HCT116 (cell line): ENCODE results near the gene CCDC116. TPM values are rescaled to one million over a fixed set of nuclear protein-coding genes. Genes with fewer than 3 reads are reported as not detected.

ENCODE experiments used
- ATAC-seq: fragments of 200-7000 bp; cut with Tn5 transposase; 2 replicates; pipeline ENCODE4 v1.9.1; 2020; ENCODE audit warnings: mild to moderate bottlenecking, moderate library complexity
- BruUV-seq: library from RNA; stranded (reverse); fragments of 400-500 nt; replicated peaks from 2 replicates; lab custom pipeline; 2021; lab: Mats Ljungman, UMichigan
- CTCF ChIA-PET: fragments of 300-600 bp; sonication (Branson Sonifier 250); formaldehyde crosslinking; loops from one replicate; lab custom pipeline; 2021; ENCODE audit warnings: antibody characterized with exemption; lab: Charles Lee
- POLR2A ChIA-PET: fragments of 300-600, 350-600 bp; sonication (Branson Sonifier 250); formaldehyde crosslinking; loops from one replicate; lab custom pipeline; 2021; ENCODE audit warnings: antibody characterized with exemption; lab: Charles Lee
- RAD21 ChIA-PET, 2 experiments: fragments of 300-600 bp; sonication (Branson Sonifier 250); formaldehyde crosslinking; loops; one replicate each; lab custom pipeline; 2023; ENCODE audit warnings: low total read pairs in 2 of 2; ENCODE audit not compliant: uncharacterized antibody in 2 of 2, unreplicated experiment in 2 of 2, low non-redundant PET in 1 of 2; lab: Charles Lee
- DNase-seq: peaks from one replicate; pipeline ENCODE4 v3.0.0-alpha.2; 2010; ENCODE audit warnings: low read depth, low spot score
- H2AFZ ChIP-seq: fragments of 200-600 bp; shearing (Covaris generic), sonication (generic); 2 replicates; pipeline ENCODE4 v1.6.1; 2017; ENCODE audit warnings: low read depth, mixed run types, mixed read lengths, antibody characterized with exemption, low read length; ENCODE audit not compliant: poor library complexity, severe bottlenecking
- H3K27ac ChIP-seq: 2 replicates; pipeline ENCODE4 v1.5.1; 2012; ENCODE audit warnings: low read depth, low read length
- H3K27me3 ChIP-seq: fragments of 200-600 bp; sonication (generic); 2 replicates; pipeline ENCODE4 v1.6.1; 2016; ENCODE audit warnings: mixed run types, low read length, mixed read lengths; ENCODE audit not compliant: insufficient read depth
- H3K36me3 ChIP-seq, 2 experiments: fragments of 200-500 bp in 1 of 2; fragments of 200-600 bp in 1 of 2; sonication (Bioruptor generic) in 1 of 2; sonication (generic) in 1 of 2; 2 replicates each; pipeline versions ENCODE4 v1.5.1 to v1.6.1; 2014 to 2016; ENCODE audit warnings: low read length in 2 of 2, inconsistent platforms in 1 of 2, mixed read lengths in 1 of 2, mixed run types in 1 of 2; ENCODE audit not compliant: insufficient read depth in 2 of 2, control insufficient read depth in 1 of 2
- H3K4me1 ChIP-seq, 2 experiments: fragments of 200-600 bp in 1 of 2; sonication (generic) in 1 of 2; 2 replicates each; pipeline versions ENCODE4 v1.5.1 to v1.6.1; 2012 to 2017; ENCODE audit warnings: low read length in 2 of 2, inconsistent platforms in 1 of 2, mild to moderate bottlenecking in 1 of 2, mixed read lengths in 1 of 2, mixed run types in 1 of 2, moderate library complexity in 1 of 2; ENCODE audit not compliant: insufficient read depth in 2 of 2, control insufficient read depth in 1 of 2
- H3K4me2 ChIP-seq: fragments of 200-600 bp; sonication (generic); 2 replicates; pipeline ENCODE4 v1.6.1; 2017; ENCODE audit warnings: mixed run types, low read length, mixed read lengths
- H3K4me3 ChIP-seq, 2 experiments: fragments of 200-600 bp in 1 of 2; sonication (generic) in 1 of 2; replicated peaks in 1 of 2; 2 replicates each; pipeline ENCODE4 v1.5.1; 2011 to 2016; ENCODE audit warnings: low read length in 2 of 2, control low read depth in 1 of 2, low read depth in 1 of 2, mild to moderate bottlenecking in 1 of 2, mixed read lengths in 1 of 2, mixed run types in 1 of 2
- H3K79me2 ChIP-seq: fragments of 200-600 bp; sonication (generic); 2 replicates; pipeline ENCODE4 v1.6.1; 2017; ENCODE audit warnings: mild to moderate bottlenecking, mixed run types, low read length, moderate library complexity, mixed read lengths; ENCODE audit not compliant: insufficient read depth
- H3K9ac ChIP-seq: fragments of 200-600 bp; sonication (generic); 2 replicates; pipeline ENCODE4 v1.6.1; 2016; ENCODE audit warnings: low read length, mixed read lengths
- H3K9me2 ChIP-seq: fragments of 200-600 bp; sonication (generic), shearing (Covaris generic); 2 replicates; pipeline ENCODE4 v1.6.1; 2017; ENCODE audit warnings: mixed run types, mild to moderate bottlenecking, moderate library complexity; ENCODE audit not compliant: insufficient read depth
- H3K9me3 ChIP-seq, 2 experiments: fragments of 200-500 bp in 1 of 2; fragments of 200-600 bp in 1 of 2; sonication (Bioruptor generic) in 1 of 2; sonication (generic) in 1 of 2; 2 replicates each; pipeline ENCODE4 v1.6.1; 2014 to 2017; ENCODE audit warnings: low read length in 2 of 2, mixed read lengths in 2 of 2, inconsistent platforms in 1 of 2, low read depth in 1 of 2, mild to moderate bottlenecking in 1 of 2, mixed run types in 1 of 2, moderate library complexity in 1 of 2; ENCODE audit not compliant: control insufficient read depth in 1 of 2, insufficient read depth in 1 of 2
- H4K20me1 ChIP-seq: fragments of 200-600 bp; sonication (generic), shearing (Covaris generic); 2 replicates; pipeline ENCODE4 v1.6.1; 2017; ENCODE audit warnings: mixed run types, mild to moderate bottlenecking, moderate library complexity; ENCODE audit not compliant: insufficient read depth
- CBX3 ChIP-seq: IDR thresholded peaks from 2 replicates; pipeline ENCODE4 v1.6.1; 2012; ENCODE audit warnings: low read depth
- CEBPB ChIP-seq: IDR thresholded peaks from 2 replicates; pipeline ENCODE4 v1.6.1; 2012; ENCODE audit warnings: low read depth
- EZH2 ChIP-seq: fragments of 200-600 bp; sonication (generic); IDR thresholded peaks from 2 replicates; pipeline ENCODE4 v1.6.1; 2017; ENCODE audit warnings: antibody characterized with exemption, mixed run types
- EZH2phosphoT487 ChIP-seq: fragments of 200-600 bp; IDR thresholded peaks from 2 replicates; pipeline ENCODE4 v1.6.1; 2018; ENCODE audit warnings: antibody characterized with exemption, borderline replicate concordance
- FOSL1 ChIP-seq: IDR thresholded peaks from 2 replicates; pipeline ENCODE4 v1.6.1; 2012; ENCODE audit warnings: low read depth
- JUND ChIP-seq: IDR thresholded peaks from 2 replicates; pipeline ENCODE4 v1.6.1; 2012
- MAX ChIP-seq: IDR thresholded peaks from 2 replicates; pipeline ENCODE4 v1.6.1; 2012
- POLR2A ChIP-seq: IDR thresholded peaks from 2 replicates; pipeline ENCODE4 v1.7.0; 2011; ENCODE audit warnings: borderline replicate concordance; ENCODE audit not compliant: insufficient read depth, insufficient read length; ENCODE audit errors: extremely low read depth
- POLR2AphosphoS5 ChIP-seq: IDR thresholded peaks from 2 replicates; pipeline ENCODE4 v1.6.1; 2011; ENCODE audit warnings: mild to moderate bottlenecking, low read depth, low read length, moderate library complexity
- RAD21 ChIP-seq: IDR thresholded peaks from 2 replicates; pipeline ENCODE4 v1.6.1; 2012; ENCODE audit warnings: low read depth, mild to moderate bottlenecking
- SIN3A ChIP-seq: IDR thresholded peaks from 2 replicates; pipeline ENCODE4 v1.6.1; 2012; ENCODE audit warnings: low read depth
- SRF ChIP-seq: IDR thresholded peaks from 2 replicates; pipeline ENCODE4 v1.6.1; 2012; ENCODE audit warnings: low read depth
- TCF7L2 ChIP-seq: IDR thresholded peaks from 2 replicates; pipeline ENCODE4 v1.7.0; 2011; ENCODE audit warnings: borderline replicate concordance, inconsistent platforms; ENCODE audit not compliant: insufficient read depth, insufficient read length; ENCODE audit errors: extremely low read depth
- YY1 ChIP-seq: IDR thresholded peaks from 2 replicates; pipeline ENCODE4 v1.6.1; 2011; ENCODE audit warnings: low read length, low read depth, moderate library complexity, mild to moderate bottlenecking; ENCODE audit not compliant: insufficient replicate concordance; ENCODE audit errors: extremely low read depth
- ZBTB33 ChIP-seq: IDR thresholded peaks from 2 replicates; pipeline ENCODE4 v1.6.1; 2011; ENCODE audit warnings: mild to moderate bottlenecking, low read length, moderate library complexity; ENCODE audit not compliant: insufficient replicate concordance; ENCODE audit errors: extremely low read depth
- ZFX ChIP-seq: fragments of 450-650 bp; IDR thresholded peaks from 2 replicates; pipeline ENCODE4 v1.6.1; 2017
- ZNF274 ChIP-seq: fragments of 200-500 bp; sonication (Bioruptor generic); IDR thresholded peaks from 2 replicates; pipeline ENCODE4 v1.6.1; 2014; ENCODE audit warnings: mild to moderate bottlenecking, low read depth, low read length, inconsistent platforms
- intact Hi-C: fragments of 100-400 bp; cut with micrococcal nuclease; formaldehyde crosslinking; loops from 2 replicates; pipeline ENCODE4 v1.10.0; 2022
- total RNA-seq: library from RNA; stranded (reverse); gene quantifications from one replicate; pipeline ENCODE4 v1.2.1, GENCODE V29; 2021; ENCODE audit not compliant: unreplicated experiment

CCDC116 gene
- total RNA-seq, 1 experiment from 2014 or later: 0.66 TPM

- no peaks in the 10 kb centered on the region for H3K4me1 ChIP-seq
- H3K9ac ChIP-seq: no peak overlapping the region
- ChIA-PET RAD21 (no interaction called here), POLR2A (no interaction called here), CTCF (no interaction called here)
- BruUV-seq: no TSS peak
- H3K79me2 ChIP-seq: peaks cover 99% of the 10 kb centered on the region
- H3K9me2 ChIP-seq: no peaks in the 10 kb centered on the region
- no peaks in the 10 kb centered on the region for H3K27me3 ChIP-seq
- intact Hi-C loops: no loop called here
- no peaks in the 10 kb centered on the region for H3K9me3 ChIP-seq
- H3K4me2 ChIP-seq: no peak overlapping the region
- no peak overlapping the region for H2AFZ ChIP-seq
- no peak for DNase-seq
- H4K20me1 ChIP-seq: peaks cover 13% of the 10 kb centered on the region; the same call in 1 of the 2 replicates
- no peak for ATAC-seq
- H3K36me3 ChIP-seq: peaks cover 11 to 37% of the 10 kb centered on the region in 2 experiments
- no peak overlapping the region for H3K27ac ChIP-seq
- H3K4me3 ChIP-seq: no peak overlapping the region
- TF ChIP-seq TCF7L2 (no peak), POLR2AphosphoS5 (no peak), MAX (no peak), EZH2phosphoT487 (no peak)
- TF ChIP-seq, all 23 proteins: peak for 0
Observed at GRCh38 chr22:21598302-21598701, 34.3 kb upstream of the CCDC116 start.

GRCh38 chr22:21599053-21599893 is 33.3 kb upstream of the CCDC116 start:
- Histone ChIP-seq H3K4me1 (no peaks in the 10 kb centered on the region), H3K27ac (no peak overlapping the region), H3K27me3 (no peaks in the 10 kb centered on the region), H3K9me2 (no peaks in the 10 kb centered on the region), H3K36me3 (peaks cover 11 to 27% of the 10 kb centered on the region in 2 experiments), H3K4me2 (no peak overlapping the region), H3K9me3 (no peaks in the 10 kb centered on the region), H2AFZ (no peak overlapping the region), H3K79me2 (peaks cover 96% of the 10 kb centered on the region), H3K9ac (no peak overlapping the region), H3K4me3 (no peak overlapping the region), H4K20me1 (peaks cover 13% of the 10 kb centered on the region; the same call in 1 of the 2 replicates)
- no peak for TF ChIP-seq POLR2AphosphoS5
- TF ChIP-seq EZH2phosphoT487: no peak
- no peak for TF ChIP-seq RAD21
- TF ChIP-seq SIN3A: no peak
- no peak for TF ChIP-seq ZBTB33
- no peak for TF ChIP-seq FOSL1
- TF ChIP-seq SRF: no peak
- TF ChIP-seq JUND: no peak
- TF ChIP-seq ZFX: no peak
- no peak for TF ChIP-seq MAX
- no peak for TF ChIP-seq ZNF274
- TF ChIP-seq POLR2A: no peak
- no peak for TF ChIP-seq CBX3
- TF ChIP-seq EZH2: no peak
- no peak for TF ChIP-seq CEBPB
- no peak for TF ChIP-seq TCF7L2
- TF ChIP-seq YY1: no peak
- CTCF ChIA-PET: no interaction called here
- ATAC-seq (no peak), DNase-seq (no peak)
- intact Hi-C loops: no loop called here
- RAD21 ChIA-PET: no interaction called here
- POLR2A ChIA-PET: no interaction called here
- BruUV-seq: no TSS peak
